ENCODE measurements around the gene TAAR5. TPM values are rescaled to one million over a fixed set of nuclear protein-coding genes. Genes with fewer than 3 reads are reported as not detected.
"Not testable (repeated sequence)": the region's sequence is repeated elsewhere in the genome, so short reads cannot be mapped to it uniquely, and the experiment has no call there.

TAAR5 gene
- total and polyA plus RNA-seq, 2 donors (not counting 1 experiment from before 2014, with no cell fraction given) = not detected

- no peak for DNase-seq (ENCODE audit: low read depth in 2 of 2)
- H3K79me2 ChIP-seq (ENCODE audit: control insufficient read depth, insufficient read depth, low read length) = no peaks in the 10 kb centered on the region
- H2AFZ ChIP-seq (ENCODE audit: low read length) = no peak overlapping the region
- H3K4me1 ChIP-seq (ENCODE audit: control insufficient read depth, extremely low read depth, insufficient read depth, low read length) = no peaks in the 10 kb centered on the region
- no peaks in the 10 kb centered on the region for H3K27me3 ChIP-seq (ENCODE audit: control insufficient read depth, insufficient read depth, low read length)
- H3K27ac ChIP-seq (ENCODE audit: insufficient read depth, low read length) = no peak overlapping the region
- TF ChIP-seq EZH2 (IDR thresholded peaks at IDR 0.05; ENCODE audit: low read length, missing control alignments) = no peak
- H3K4me3 ChIP-seq (replicated peaks in 1 of 4; ENCODE audit: control extremely low read depth in 1 of 4, insufficient read depth in 1 of 4, low read depth in 3 of 4, low read length in 4 of 4) = no peak overlapping the region
- H3K9ac ChIP-seq (ENCODE audit: insufficient read depth, low read length) = no peak overlapping the region
- H3K36me3 ChIP-seq (ENCODE audit: control insufficient read depth, insufficient read depth, low read length) = no peaks in the 10 kb centered on the region
- H4K20me1 ChIP-seq (ENCODE audit: control insufficient read depth, extremely low read depth, insufficient read depth, low read length) = no peaks in the 10 kb centered on the region
- no peak overlapping the region for H3K4me2 ChIP-seq (ENCODE audit: extremely low read depth, insufficient read depth, low read length)
- no peaks in the 10 kb centered on the region for H3K9me3 ChIP-seq (ENCODE audit: control insufficient read depth, insufficient read depth, low read depth, low read length)
These were observed 15.2 kb upstream of the TAAR5 start for GRCh38 chr6:132604635-132605152.

GRCh38 chr6:132600900-132601299 is 11.4 kb upstream of the TAAR5 start:
- H3K4me2 ChIP-seq (ENCODE audit: extremely low read depth, insufficient read depth, low read length); H3K9ac ChIP-seq (ENCODE audit: insufficient read depth, low read length); DNase-seq (ENCODE audit: low read depth in 2 of 2): not testable (repeated sequence)

GRCh38 chr6:132598473-132598872 is 8.9 kb upstream of the TAAR5 start:
- Histone ChIP-seq H3K4me2 (ENCODE audit: extremely low read depth, insufficient read depth, low read length) (no peak overlapping the region), H3K27ac (ENCODE audit: insufficient read depth, low read length) (no peak overlapping the region), H3K9ac (ENCODE audit: insufficient read depth, low read length) (no peak overlapping the region), H3K79me2 (ENCODE audit: control insufficient read depth, insufficient read depth, low read length) (no peaks in the 10 kb centered on the region), H4K20me1 (ENCODE audit: control insufficient read depth, extremely low read depth, insufficient read depth, low read length) (no peaks in the 10 kb centered on the region), H2AFZ (ENCODE audit: low read length) (no peak overlapping the region), H3K9me3 (ENCODE audit: control insufficient read depth, insufficient read depth, low read depth, low read length) (no peaks in the 10 kb centered on the region), H3K27me3 (ENCODE audit: control insufficient read depth, insufficient read depth, low read length) (peaks cover 7% of the 10 kb centered on the region), H3K4me1 (ENCODE audit: control insufficient read depth, extremely low read depth, insufficient read depth, low read length) (no peaks in the 10 kb centered on the region), H3K4me3 (replicated peaks in 1 of 4; ENCODE audit: control extremely low read depth in 1 of 4, insufficient read depth in 1 of 4, low read depth in 3 of 4, low read length in 4 of 4) (no peak overlapping the region), H3K36me3 (ENCODE audit: control insufficient read depth, insufficient read depth, low read length) (no peaks in the 10 kb centered on the region)
- no peak for TF ChIP-seq EZH2 (IDR thresholded peaks at IDR 0.05; ENCODE audit: low read length, missing control alignments)
- TF ChIP-seq, protein P1, sequence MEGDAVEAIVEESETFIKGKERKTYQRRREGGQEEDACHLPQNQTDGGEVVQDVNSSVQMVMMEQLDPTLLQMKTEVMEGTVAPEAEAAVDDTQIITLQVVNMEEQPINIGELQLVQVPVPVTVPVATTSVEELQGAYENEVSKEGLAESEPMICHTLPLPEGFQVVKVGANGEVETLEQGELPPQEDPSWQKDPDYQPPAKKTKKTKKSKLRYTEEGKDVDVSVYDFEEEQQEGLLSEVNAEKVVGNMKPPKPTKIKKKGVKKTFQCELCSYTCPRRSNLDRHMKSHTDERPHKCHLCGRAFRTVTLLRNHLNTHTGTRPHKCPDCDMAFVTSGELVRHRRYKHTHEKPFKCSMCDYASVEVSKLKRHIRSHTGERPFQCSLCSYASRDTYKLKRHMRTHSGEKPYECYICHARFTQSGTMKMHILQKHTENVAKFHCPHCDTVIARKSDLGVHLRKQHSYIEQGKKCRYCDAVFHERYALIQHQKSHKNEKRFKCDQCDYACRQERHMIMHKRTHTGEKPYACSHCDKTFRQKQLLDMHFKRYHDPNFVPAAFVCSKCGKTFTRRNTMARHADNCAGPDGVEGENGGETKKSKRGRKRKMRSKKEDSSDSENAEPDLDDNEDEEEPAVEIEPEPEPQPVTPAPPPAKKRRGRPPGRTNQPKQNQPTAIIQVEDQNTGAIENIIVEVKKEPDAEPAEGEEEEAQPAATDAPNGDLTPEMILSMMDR (conservative IDR thresholded peaks at IDR 0.05 in 1 of 2, IDR thresholded peaks at IDR 0.05 in 1 of 2; ENCODE audit: low read depth in 1 of 2, low read length in 2 of 2) = no peak
- DNase-seq (ENCODE audit: low read depth in 2 of 2) = no peak

More at GRCh38 chr6:132600900-132601299, 11.4 kb upstream of the TAAR5 start:
- not testable (repeated sequence) for H3K27ac ChIP-seq (ENCODE audit: insufficient read depth, low read length); H2AFZ ChIP-seq (ENCODE audit: low read length); H3K4me1 ChIP-seq (ENCODE audit: control insufficient read depth, extremely low read depth, insufficient read depth, low read length); H3K27me3 ChIP-seq (ENCODE audit: control insufficient read depth, insufficient read depth, low read length); H3K79me2 ChIP-seq (ENCODE audit: control insufficient read depth, insufficient read depth, low read length); H3K4me3 ChIP-seq (replicated peaks in 1 of 4; ENCODE audit: control extremely low read depth in 1 of 4, insufficient read depth in 1 of 4, low read depth in 3 of 4, low read length in 4 of 4); H3K9me3 ChIP-seq (ENCODE audit: control insufficient read depth, insufficient read depth, low read depth, low read length); H4K20me1 ChIP-seq (ENCODE audit: control insufficient read depth, extremely low read depth, insufficient read depth, low read length); H3K36me3 ChIP-seq (ENCODE audit: control insufficient read depth, insufficient read depth, low read length)

- no peaks in the 10 kb centered on the region for H3K36me3 ChIP-seq (ENCODE audit: control insufficient read depth, insufficient read depth, low read length)
- no peak overlapping the region for H3K27ac ChIP-seq (ENCODE audit: insufficient read depth, low read length)
- no peak overlapping the region for H2AFZ ChIP-seq (ENCODE audit: low read length)
- no peaks in the 10 kb centered on the region for H3K79me2 ChIP-seq (ENCODE audit: control insufficient read depth, insufficient read depth, low read length)
- H3K4me3 ChIP-seq (replicated peaks in 1 of 4; ENCODE audit: control extremely low read depth in 1 of 4, insufficient read depth in 1 of 4, low read depth in 3 of 4, low read length in 4 of 4) = no peak overlapping the region
- no peaks in the 10 kb centered on the region for H4K20me1 ChIP-seq (ENCODE audit: control insufficient read depth, extremely low read depth, insufficient read depth, low read length)
- no peak overlapping the region for H3K9ac ChIP-seq (ENCODE audit: insufficient read depth, low read length)
- no peaks in the 10 kb centered on the region for H3K9me3 ChIP-seq (ENCODE audit: control insufficient read depth, insufficient read depth, low read depth, low read length)
- H3K27me3 ChIP-seq (ENCODE audit: control insufficient read depth, insufficient read depth, low read length) = peaks cover 9% of the 10 kb centered on the region
- DNase-seq (ENCODE audit: low read depth in 2 of 2) = no peak
- TF ChIP-seq, protein P1 (conservative IDR thresholded peaks at IDR 0.05 in 1 of 2, IDR thresholded peaks at IDR 0.05 in 1 of 2; ENCODE audit: low read depth in 1 of 2, low read length in 2 of 2) = no peak
- no peak for TF ChIP-seq EZH2 (IDR thresholded peaks at IDR 0.05; ENCODE audit: low read length, missing control alignments)
- H3K4me2 ChIP-seq (ENCODE audit: extremely low read depth, insufficient read depth, low read length) = no peak overlapping the region
- H3K4me1 ChIP-seq (ENCODE audit: control insufficient read depth, extremely low read depth, insufficient read depth, low read length) = no peaks in the 10 kb centered on the region
These were observed 6.7 kb upstream of the TAAR5 start for GRCh38 chr6:132596201-132596600.
